ENCODE results near the gene HLA-DOB.

- TF ChIP-seq MAX (IDR thresholded peaks at IDR 0.05; ENCODE audit: low read depth, low read length) (no peak), CTCF (IDR thresholded peaks at IDR 0.05; ENCODE audit: low read depth, low read length) (no peak), POLR2A (IDR thresholded peaks at IDR 0.05; ENCODE audit: extremely low read depth, insufficient read length) (no peak), MYC (IDR thresholded peaks at IDR 0.05; ENCODE audit: low read depth, low read length) (no peak)
Measured at GRCh38 chr6:32819729-32820128, 2.9 kb upstream of the HLA-DOB start.
